Measurements from ENCODE around the gene STMN1. TPM values are rescaled to one million over a fixed set of nuclear protein-coding genes. Genes with fewer than 3 reads are reported as not detected.

STMN1 gene
- total and polyA plus RNA-seq, 2 experiments from 2014 or later, result 227 to 1,890 TPM

GRCh38 chr1:25936947-25937346, 30.7 kb upstream of the STMN1 start:
- no peaks in the 10 kb centered on the region for H3K9me3 Mint-ChIP-seq
- H3K27ac Mint-ChIP-seq, result no peak overlapping the region
- no peaks in the 10 kb centered on the region for H3K79me2 ChIP-seq (replicated peaks; ENCODE audit: insufficient read depth)
- H4K20me1 ChIP-seq (replicated peaks; ENCODE audit: insufficient read depth), result no peaks in the 10 kb centered on the region
- H3K4me1 Mint-ChIP-seq, result peaks cover 11% of the 10 kb centered on the region; the same call in 1 of the 3 replicates
- peak overlapping the region; percentile 38; the same call in 1 of the 2 replicates for H2AFZ ChIP-seq
- H3K36me3 ChIP-seq (ENCODE audit: insufficient read depth), result no peaks in the 10 kb centered on the region
- H3K27me3 ChIP-seq (ENCODE audit: insufficient read depth), result no peaks in the 10 kb centered on the region
- no peaks in the 10 kb centered on the region for H3K9me2 ChIP-seq (ENCODE audit: insufficient read depth)
- ATAC-seq (no peak), DNase-seq (ENCODE audit: low spot score) (no peak)
- no peak overlapping the region for H3K4me3 ChIP-seq
- no peak overlapping the region for H3K27ac ChIP-seq (ENCODE audit: low read depth)
- no peaks in the 10 kb centered on the region for H3K4me1 ChIP-seq (ENCODE audit: insufficient read depth)
- no peak overlapping the region for H3K4me2 ChIP-seq
- no peaks in the 10 kb centered on the region for H3F3A ChIP-seq (replicated peaks; ENCODE audit: low read depth)
- no peak overlapping the region for H3K4me3 Mint-ChIP-seq
- no peaks in the 10 kb centered on the region for H3K36me3 Mint-ChIP-seq (ENCODE audit: low read depth)
- H3K27me3 Mint-ChIP-seq (ENCODE audit: insufficient read depth, low read depth, poor library complexity), result peaks cover 3% of the 10 kb centered on the region
- TF ChIP-seq JUNB (IDR thresholded peaks at IDR 0.05; ENCODE audit: unreplicated experiment) (no peak), CTCF (conservative IDR thresholded peaks at IDR 0.05; ENCODE audit: low read depth in 2 of 2) (no peak), NANOG (IDR thresholded peaks at IDR 0.05; ENCODE audit: borderline replicate concordance) (no peak), POLR2AphosphoS5 (IDR thresholded peaks at IDR 0.05; ENCODE audit: low read depth) (no peak), ETS1 (IDR thresholded peaks at IDR 0.05) (no peak), EZH2phosphoT487 (IDR thresholded peaks at IDR 0.05; ENCODE audit: unreplicated experiment) (no peak), EZH2 (IDR thresholded peaks at IDR 0.05; ENCODE audit: low read depth, unreplicated experiment) (no peak), ZNF114 (CRISPR knock-in tag; IDR thresholded peaks at IDR 0.05) (no peak), REST (IDR thresholded peaks at IDR 0.05; ENCODE audit: unreplicated experiment) (no peak), ZNF462 (CRISPR knock-in tag; IDR thresholded peaks at IDR 0.05) (no peak), CREB1 (CRISPR knock-in tag; IDR thresholded peaks at IDR 0.05; ENCODE audit: low read depth) (no peak), STAT1 (IDR thresholded peaks at IDR 0.05; ENCODE audit: unreplicated experiment) (no peak), ZNF331 (CRISPR knock-in tag; IDR thresholded peaks at IDR 0.05; ENCODE audit: low read depth) (no peak)

Measured in GM23338 (cell line).